Fibroblast of lung (primary cell): ENCODE data around the gene EXOC6B.

ENCODE experiments used
- EZH2 ChIP-seq: IDR thresholded peaks from 2 replicates; pipeline ENCODE4 v1.5.1; 2012; ENCODE audit warnings: low read length, control low read depth, mild to moderate bottlenecking; ENCODE audit errors: missing control alignments
- TF ChIP-seq, protein P1 (sequence below), 2 donors: IDR thresholded peaks in 1 of 2; conservative IDR thresholded peaks in 1 of 2; 1 replicate in 1 of 2; 2 replicates in 1 of 2; pipeline ENCODE4 v1.5.1; 2011 to 2012; ENCODE audit warnings: low read length in 2 of 2, control low read depth in 1 of 2, inconsistent platforms in 1 of 2, low read depth in 1 of 2, mild to moderate bottlenecking in 1 of 2

DNA sequence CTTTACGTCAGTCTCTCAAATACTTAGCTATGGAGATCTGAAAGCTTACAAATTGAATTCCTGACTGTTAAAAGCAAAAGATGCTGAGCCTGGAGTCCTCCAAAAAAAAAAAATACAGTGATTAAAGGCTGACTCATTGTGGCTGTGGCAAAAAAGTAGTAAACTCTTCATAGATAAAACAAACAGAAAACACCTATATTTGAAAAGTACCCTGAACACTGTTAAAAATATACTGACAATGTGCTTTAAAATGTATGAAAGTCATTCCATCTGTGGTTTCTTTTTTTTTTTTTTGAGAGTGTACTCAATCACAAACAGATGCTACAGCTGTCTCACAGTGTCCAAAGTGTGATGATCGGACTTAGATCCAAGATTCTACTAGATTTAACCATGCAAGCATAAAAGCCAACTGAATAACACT lies 410.6 kb downstream of the EXOC6B start:
- TF ChIP-seq, protein P1, sequence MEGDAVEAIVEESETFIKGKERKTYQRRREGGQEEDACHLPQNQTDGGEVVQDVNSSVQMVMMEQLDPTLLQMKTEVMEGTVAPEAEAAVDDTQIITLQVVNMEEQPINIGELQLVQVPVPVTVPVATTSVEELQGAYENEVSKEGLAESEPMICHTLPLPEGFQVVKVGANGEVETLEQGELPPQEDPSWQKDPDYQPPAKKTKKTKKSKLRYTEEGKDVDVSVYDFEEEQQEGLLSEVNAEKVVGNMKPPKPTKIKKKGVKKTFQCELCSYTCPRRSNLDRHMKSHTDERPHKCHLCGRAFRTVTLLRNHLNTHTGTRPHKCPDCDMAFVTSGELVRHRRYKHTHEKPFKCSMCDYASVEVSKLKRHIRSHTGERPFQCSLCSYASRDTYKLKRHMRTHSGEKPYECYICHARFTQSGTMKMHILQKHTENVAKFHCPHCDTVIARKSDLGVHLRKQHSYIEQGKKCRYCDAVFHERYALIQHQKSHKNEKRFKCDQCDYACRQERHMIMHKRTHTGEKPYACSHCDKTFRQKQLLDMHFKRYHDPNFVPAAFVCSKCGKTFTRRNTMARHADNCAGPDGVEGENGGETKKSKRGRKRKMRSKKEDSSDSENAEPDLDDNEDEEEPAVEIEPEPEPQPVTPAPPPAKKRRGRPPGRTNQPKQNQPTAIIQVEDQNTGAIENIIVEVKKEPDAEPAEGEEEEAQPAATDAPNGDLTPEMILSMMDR (conservative IDR thresholded peaks at IDR 0.05 in 1 of 2, IDR thresholded peaks at IDR 0.05 in 1 of 2; ENCODE audit: low read depth in 1 of 2, low read length in 2 of 2) = no peak
- no peak for TF ChIP-seq EZH2
